Neural progenitor cell (in vitro differentiated cells): Measurements from ENCODE around the gene TBC1D24.

Experiments used
- CTCF ChIP-seq: fragments of 200-600 bp; sonication (generic); IDR thresholded peaks from 2 replicates; pipeline ENCODE4 v1.5.1; 2017; ENCODE audit warnings: antibody characterized with exemption, mild to moderate bottlenecking
- EZH2 ChIP-seq: fragments of 200-600 bp; sonication (generic); IDR thresholded peaks from 2 replicates; pipeline ENCODE4 v1.6.1; 2017; ENCODE audit warnings: antibody characterized with exemption, mild to moderate bottlenecking, moderate library complexity
- EZH2phosphoT487 ChIP-seq: fragments of 200-600 bp; sonication (generic); IDR thresholded peaks from 2 replicates; pipeline ENCODE4 v1.6.1; 2017; ENCODE audit warnings: antibody characterized with exemption

GRCh38 chr16:2439598-2439997, 35.3 kb upstream of the TBC1D24 start:
- TF ChIP-seq CTCF (no peak), EZH2phosphoT487 (no peak), EZH2 (no peak)
